H9 (cell line): ENCODE measurements around the gene DNAJC18. TPM values are rescaled to one million over a fixed set of nuclear protein-coding genes. Genes with fewer than 3 reads are reported as not detected.

Source experiments
- DNase-seq: peaks from one replicate; pipeline ENCODE4 v3.0.0-alpha.2; 2017
- H2AFZ ChIP-seq: one replicate; pipeline ENCODE4 v1.6.1; 2013; ENCODE audit warnings: mild to moderate bottlenecking, low read length, control low read depth, moderate library complexity
- H2AK5ac ChIP-seq: 2 replicates; pipeline ENCODE4 v1.6.1; 2013; ENCODE audit warnings: low read length, control low read depth, mixed read lengths; ENCODE audit not compliant: insufficient read length
- H2BK120ac ChIP-seq: one replicate; pipeline ENCODE4 v1.6.1; 2013; ENCODE audit warnings: low read depth, mild to moderate bottlenecking, low read length, control low read depth, inconsistent platforms; ENCODE audit not compliant: poor library complexity, severe bottlenecking
- H2BK12ac ChIP-seq: 2 replicates; pipeline ENCODE4 v1.6.1; 2013; ENCODE audit warnings: low read length, control low read depth, mixed read lengths, low read depth; ENCODE audit not compliant: insufficient read length
- H2BK15ac ChIP-seq: 2 replicates; pipeline ENCODE4 v1.6.1; 2013; ENCODE audit warnings: low read depth, low read length, control low read depth
- H2BK20ac ChIP-seq: one replicate; pipeline ENCODE4 v1.6.1; 2013; ENCODE audit warnings: low read depth, mild to moderate bottlenecking, low read length, control low read depth, inconsistent platforms; ENCODE audit not compliant: poor library complexity, severe bottlenecking
- H2BK5ac ChIP-seq: 2 replicates; pipeline ENCODE4 v1.6.1; 2013; ENCODE audit warnings: low read length, control low read depth, mixed read lengths; ENCODE audit not compliant: insufficient read length
- H3K14ac ChIP-seq: 2 replicates; pipeline ENCODE4 v1.6.1; 2013; ENCODE audit warnings: low read length, control low read depth; ENCODE audit not compliant: insufficient read depth
- H3K18ac ChIP-seq: 2 replicates; pipeline ENCODE4 v1.6.1; 2013; ENCODE audit warnings: low read depth, mild to moderate bottlenecking, mixed read lengths, low read length, control low read depth; ENCODE audit not compliant: insufficient read length
- H3K23ac ChIP-seq: 2 replicates; pipeline ENCODE4 v1.6.1; 2013; ENCODE audit warnings: low read length, control low read depth, mixed read lengths, low read depth; ENCODE audit not compliant: insufficient read length
- H3K23me2 ChIP-seq: 2 replicates; pipeline ENCODE4 v1.6.1; 2013; ENCODE audit warnings: low read depth, mild to moderate bottlenecking, mixed read lengths, low read length, control low read depth; ENCODE audit not compliant: insufficient read length, poor library complexity, severe bottlenecking
- H3K27ac ChIP-seq: 2 replicates; pipeline ENCODE4 v1.5.1; 2013; ENCODE audit warnings: low read length, control low read depth, mixed read lengths, low read depth; ENCODE audit not compliant: insufficient read length
- H3K27me3 ChIP-seq: 2 replicates; pipeline ENCODE4 v1.6.1; 2013; ENCODE audit warnings: low read length, control low read depth, inconsistent platforms; ENCODE audit not compliant: insufficient read depth
- H3K4ac ChIP-seq: 2 replicates; pipeline ENCODE4 v1.6.1; 2013; ENCODE audit warnings: low read depth, mild to moderate bottlenecking, control low read depth, inconsistent platforms, low read length, moderate library complexity
- H3K4me1 ChIP-seq: 2 replicates; pipeline ENCODE4 v1.6.1; 2013; ENCODE audit warnings: low read length, control low read depth, inconsistent platforms; ENCODE audit not compliant: insufficient read depth
- H3K4me2 ChIP-seq: 2 replicates; pipeline ENCODE4 v1.6.1; 2013; ENCODE audit warnings: low read length, control low read depth, mixed read lengths; ENCODE audit not compliant: insufficient read length, insufficient read depth
- H3K56ac ChIP-seq: 2 replicates; pipeline ENCODE4 v1.6.1; 2013; ENCODE audit warnings: low read depth, mild to moderate bottlenecking, mixed read lengths, low read length, control low read depth; ENCODE audit not compliant: insufficient read length
- H3K79me1 ChIP-seq: 2 replicates; pipeline ENCODE4 v1.6.1; 2013; ENCODE audit warnings: low read depth, mild to moderate bottlenecking, moderate library complexity, low read length, control low read depth, inconsistent platforms; ENCODE audit not compliant: insufficient read depth, poor library complexity, severe bottlenecking
- H3K79me2 ChIP-seq: 2 replicates; pipeline ENCODE4 v1.6.1; 2013; ENCODE audit warnings: low read length, control low read depth, inconsistent platforms; ENCODE audit not compliant: insufficient read depth
- H3K9ac ChIP-seq: 2 replicates; pipeline ENCODE4 v1.6.1; 2013; ENCODE audit warnings: low read length, control low read depth, mixed read lengths; ENCODE audit not compliant: insufficient read length; ENCODE audit errors: extremely low read depth
- H3K9me3 ChIP-seq: one replicate; pipeline ENCODE4 v1.6.1; 2013; ENCODE audit warnings: low read depth, low read length, inconsistent platforms; ENCODE audit not compliant: control insufficient read depth
- H3T11ph ChIP-seq: one replicate; pipeline ENCODE4 v1.6.1; 2013; ENCODE audit warnings: mild to moderate bottlenecking, low read length, control low read depth, inconsistent platforms
- H4K20me1 ChIP-seq: one replicate; pipeline ENCODE4 v1.6.1; 2013; ENCODE audit not compliant: control insufficient read depth, insufficient read length, insufficient read depth
- H4K5ac ChIP-seq: 2 replicates; pipeline ENCODE4 v1.6.1; 2013; ENCODE audit warnings: low read depth, mild to moderate bottlenecking, mixed read lengths, low read length, control low read depth; ENCODE audit not compliant: insufficient read length
- H4K8ac ChIP-seq: replicated peaks from 2 replicates; pipeline ENCODE4 v1.6.1; 2013; ENCODE audit warnings: low read length, control low read depth, mixed read lengths, low read depth; ENCODE audit not compliant: insufficient read length
- H4K91ac ChIP-seq: 2 replicates; pipeline ENCODE4 v1.6.1; 2013; ENCODE audit warnings: low read depth, mild to moderate bottlenecking, moderate library complexity, mixed read lengths, low read length, control low read depth; ENCODE audit not compliant: insufficient read length
- H3K27ac Mint-ChIP-seq, 3 experiments: 2 replicates in 2 of 3; 3 replicates in 1 of 3; pipeline ENCODE4 v1.8.0; 2020 to 2021; ENCODE audit warnings: mixed read lengths in 3 of 3, mild to moderate bottlenecking in 1 of 3, moderate library complexity in 1 of 3
- H3K27me3 Mint-ChIP-seq: 2 replicates; pipeline ENCODE4 v1.8.0; 2021; ENCODE audit warnings: low read depth, mild to moderate bottlenecking, moderate library complexity, mixed read lengths
- H3K36me3 Mint-ChIP-seq, 3 experiments: 2 replicates in 2 of 3; 3 replicates in 1 of 3; pipeline ENCODE4 v1.8.0; 2020 to 2021; ENCODE audit warnings: low read depth in 3 of 3, mixed read lengths in 3 of 3; ENCODE audit not compliant: insufficient read depth in 1 of 3
- H3K4me1 Mint-ChIP-seq, 2 experiments: 2 replicates each; pipeline ENCODE4 v1.8.0; 2020; ENCODE audit warnings: mixed read lengths in 2 of 2
- H3K4me3 Mint-ChIP-seq, 2 experiments: 2 replicates in 1 of 2; 3 replicates in 1 of 2; pipeline ENCODE4 v1.8.0; 2020 to 2021; ENCODE audit warnings: mild to moderate bottlenecking in 2 of 2, mixed read lengths in 2 of 2, moderate library complexity in 1 of 2
- H3K9me3 Mint-ChIP-seq, 2 experiments: 2 replicates in 1 of 2; 3 replicates in 1 of 2; pipeline ENCODE4 v1.8.0; 2020; ENCODE audit warnings: mild to moderate bottlenecking in 2 of 2, mixed read lengths in 2 of 2, moderate library complexity in 1 of 2
- WGBS: extraction: QIAGEN DNeasy Blood & Tissue Kit; methylation state at CpG from one replicate; pipeline ENCODE4 v1.1.7; 2013; ENCODE audit warnings: missing lambda C conversion rate, low lambda C conversion rate, mixed read lengths; ENCODE audit not compliant: insufficient read length; ENCODE audit errors: extremely low coverage; 5-methylcytosine and 5-hydroxymethylcytosine counted together
- total RNA-seq: library from RNA; stranded (reverse); gene quantifications from 2 replicates; pipeline ENCODE4 v1.2.1, GENCODE V29; 2021
- TF ChIP-seq, protein P1 (sequence below): fragments of 200-600 bp; sonication (generic); conservative IDR thresholded peaks from 3 replicates; pipeline ENCODE4 v1.8.0; 2021; ENCODE audit warnings: antibody characterized with exemption, mild to moderate bottlenecking

The DNAJC18 gene
- total RNA-seq, 1 experiment from 2014 or later, result 26.5 TPM

GRCh38 chr5:139384591-139385051 is 54.7 kb downstream of the DNAJC18 start:
- Mint-ChIP-seq H3K27ac (peak overlapping the region in 1 of 3 experiments; percentile 7; a peak in 1 of 7 replicates), H3K9me3 (no peaks in the 10 kb centered on the region), H3K27me3 (no peaks in the 10 kb centered on the region; the same call in 1 of the 2 replicates), H3K36me3 (no peaks in the 10 kb centered on the region), H3K4me1 (peaks cover 21 to 43% of the 10 kb centered on the region in 2 experiments), H3K4me3 (no peak overlapping the region)
- H3K9ac ChIP-seq, result no peak overlapping the region
- H2BK5ac ChIP-seq, result no peak overlapping the region
- no peak overlapping the region for H3K4me2 ChIP-seq
- no peak overlapping the region for H2AK5ac ChIP-seq
- no peak overlapping the region for H2BK12ac ChIP-seq
- H3K79me1 ChIP-seq, result no peaks in the 10 kb centered on the region
- H4K8ac ChIP-seq, result no peak overlapping the region
- H3K56ac ChIP-seq, result no peak overlapping the region
- no peaks in the 10 kb centered on the region for H3K79me2 ChIP-seq
- no peak overlapping the region for H3K23ac ChIP-seq
- H4K5ac ChIP-seq, result no peak overlapping the region
- WGBS, result no CpG with 5 or more reads among the region's 9 CpGs
- no peak overlapping the region for H3K14ac ChIP-seq
- no peak overlapping the region for H3T11ph ChIP-seq
- no peak overlapping the region for H3K18ac ChIP-seq
- no peak overlapping the region for H2BK20ac ChIP-seq
- H3K27ac ChIP-seq, result no peak overlapping the region
- no peak overlapping the region for H2BK120ac ChIP-seq
- H2BK15ac ChIP-seq, result no peak overlapping the region
- H3K4me1 ChIP-seq, result peaks cover 3% of the 10 kb centered on the region; the same call in 1 of the 2 replicates
- H3K4ac ChIP-seq, result no peak overlapping the region
- no peak overlapping the region for H2AFZ ChIP-seq
- H3K27me3 ChIP-seq, result no peaks in the 10 kb centered on the region
- no peak overlapping the region for H4K91ac ChIP-seq
- H4K20me1 ChIP-seq, result no peaks in the 10 kb centered on the region
- TF ChIP-seq, protein P1, sequence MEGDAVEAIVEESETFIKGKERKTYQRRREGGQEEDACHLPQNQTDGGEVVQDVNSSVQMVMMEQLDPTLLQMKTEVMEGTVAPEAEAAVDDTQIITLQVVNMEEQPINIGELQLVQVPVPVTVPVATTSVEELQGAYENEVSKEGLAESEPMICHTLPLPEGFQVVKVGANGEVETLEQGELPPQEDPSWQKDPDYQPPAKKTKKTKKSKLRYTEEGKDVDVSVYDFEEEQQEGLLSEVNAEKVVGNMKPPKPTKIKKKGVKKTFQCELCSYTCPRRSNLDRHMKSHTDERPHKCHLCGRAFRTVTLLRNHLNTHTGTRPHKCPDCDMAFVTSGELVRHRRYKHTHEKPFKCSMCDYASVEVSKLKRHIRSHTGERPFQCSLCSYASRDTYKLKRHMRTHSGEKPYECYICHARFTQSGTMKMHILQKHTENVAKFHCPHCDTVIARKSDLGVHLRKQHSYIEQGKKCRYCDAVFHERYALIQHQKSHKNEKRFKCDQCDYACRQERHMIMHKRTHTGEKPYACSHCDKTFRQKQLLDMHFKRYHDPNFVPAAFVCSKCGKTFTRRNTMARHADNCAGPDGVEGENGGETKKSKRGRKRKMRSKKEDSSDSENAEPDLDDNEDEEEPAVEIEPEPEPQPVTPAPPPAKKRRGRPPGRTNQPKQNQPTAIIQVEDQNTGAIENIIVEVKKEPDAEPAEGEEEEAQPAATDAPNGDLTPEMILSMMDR, result no peak
- H3K9me3 ChIP-seq, result no peaks in the 10 kb centered on the region
- no peak for DNase-seq
- H3K23me2 ChIP-seq, result no peaks in the 10 kb centered on the region
